Measurements from ENCODE around the gene SHF. TPM values are rescaled to one million over a fixed set of nuclear protein-coding genes. Genes with fewer than 3 reads are reported as not detected.

The SHF gene
- total RNA-seq, 1 donor from 2014 or later: 34.6 TPM

DNA sequence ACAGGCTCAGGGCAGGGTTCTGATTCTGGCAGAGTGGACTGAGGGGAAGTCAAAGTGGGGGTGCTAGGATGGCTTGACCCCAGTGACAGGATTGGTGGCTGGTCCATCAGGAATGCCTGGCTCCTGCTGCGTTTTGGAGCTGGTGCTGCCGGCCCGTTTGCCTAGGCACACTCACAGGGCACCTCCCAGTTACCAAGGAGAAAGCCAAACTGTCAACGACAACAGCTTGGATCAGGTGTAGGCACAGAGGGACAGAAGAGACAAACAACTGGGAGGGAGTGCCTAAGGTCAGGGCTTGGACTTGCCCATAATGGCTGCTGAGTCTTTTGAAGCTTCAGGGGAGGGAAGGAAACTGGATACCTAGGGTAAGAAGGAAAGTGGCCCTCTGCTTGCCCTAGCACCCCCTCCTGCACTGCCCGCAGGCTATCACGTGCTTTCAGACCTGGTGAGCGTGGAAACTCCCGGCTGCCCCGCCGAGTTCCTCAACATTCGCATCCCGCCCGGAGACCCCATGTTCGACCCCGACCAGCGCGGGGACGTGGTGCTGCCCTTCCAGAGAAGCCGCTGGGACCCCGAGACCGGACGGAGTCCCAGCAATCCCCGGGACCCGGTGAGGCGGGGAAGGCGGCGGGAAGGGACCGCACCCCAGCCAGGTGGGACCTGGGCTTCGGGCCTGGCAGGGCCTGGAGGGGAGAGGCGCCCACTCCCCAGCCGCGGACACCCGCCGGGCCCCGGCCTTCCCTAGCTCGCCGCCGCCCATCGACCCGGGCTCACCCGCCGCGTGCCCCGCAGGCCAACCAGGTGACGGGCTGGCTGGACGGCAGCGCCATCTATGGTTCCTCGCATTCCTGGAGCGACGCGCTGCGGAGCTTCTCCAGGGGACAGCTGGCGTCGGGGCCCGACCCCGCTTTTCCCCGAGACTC is 52.8 kb downstream of the SHF start:
- no peaks in the 10 kb centered on the region for H3K9me3 Mint-ChIP-seq
- H3K27ac Mint-ChIP-seq: no peak overlapping the region
- TF ChIP-seq, protein P1, sequence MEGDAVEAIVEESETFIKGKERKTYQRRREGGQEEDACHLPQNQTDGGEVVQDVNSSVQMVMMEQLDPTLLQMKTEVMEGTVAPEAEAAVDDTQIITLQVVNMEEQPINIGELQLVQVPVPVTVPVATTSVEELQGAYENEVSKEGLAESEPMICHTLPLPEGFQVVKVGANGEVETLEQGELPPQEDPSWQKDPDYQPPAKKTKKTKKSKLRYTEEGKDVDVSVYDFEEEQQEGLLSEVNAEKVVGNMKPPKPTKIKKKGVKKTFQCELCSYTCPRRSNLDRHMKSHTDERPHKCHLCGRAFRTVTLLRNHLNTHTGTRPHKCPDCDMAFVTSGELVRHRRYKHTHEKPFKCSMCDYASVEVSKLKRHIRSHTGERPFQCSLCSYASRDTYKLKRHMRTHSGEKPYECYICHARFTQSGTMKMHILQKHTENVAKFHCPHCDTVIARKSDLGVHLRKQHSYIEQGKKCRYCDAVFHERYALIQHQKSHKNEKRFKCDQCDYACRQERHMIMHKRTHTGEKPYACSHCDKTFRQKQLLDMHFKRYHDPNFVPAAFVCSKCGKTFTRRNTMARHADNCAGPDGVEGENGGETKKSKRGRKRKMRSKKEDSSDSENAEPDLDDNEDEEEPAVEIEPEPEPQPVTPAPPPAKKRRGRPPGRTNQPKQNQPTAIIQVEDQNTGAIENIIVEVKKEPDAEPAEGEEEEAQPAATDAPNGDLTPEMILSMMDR (IDR thresholded peaks at IDR 0.05; ENCODE audit: unreplicated experiment): no peak
- H3K4me1 Mint-ChIP-seq: peaks cover 14% of the 10 kb centered on the region
- H3K36me3 Mint-ChIP-seq: no peaks in the 10 kb centered on the region
- H3K27me3 Mint-ChIP-seq (ENCODE audit: low read depth): peaks cover 66% of the 10 kb centered on the region
- peak overlapping the region; percentile 34 for H3K4me3 Mint-ChIP-seq
- DNase-seq (ENCODE audit: low spot score in 2 of 2, unreplicated experiment in 2 of 2): no peak

DNA sequence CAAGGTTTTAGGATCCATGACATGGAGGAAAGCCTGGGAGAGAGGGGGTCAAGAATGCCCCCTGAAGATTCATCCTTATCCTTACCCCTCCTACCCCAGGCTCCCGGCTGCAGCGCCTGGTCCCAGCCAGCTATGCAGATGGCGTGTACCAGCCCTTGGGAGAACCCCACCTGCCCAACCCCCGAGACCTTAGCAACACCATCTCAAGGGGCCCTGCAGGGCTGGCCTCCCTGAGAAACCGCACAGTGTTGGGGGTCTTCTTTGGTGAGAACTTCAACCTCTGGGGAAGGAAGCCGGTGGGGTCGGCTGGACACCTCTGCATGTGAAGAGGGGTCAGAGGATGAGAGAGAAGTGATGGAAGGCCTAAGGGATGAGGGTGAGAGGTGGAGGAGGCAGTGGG is 53.7 kb downstream of the SHF start:
- Mint-ChIP-seq H3K9me3 (no peaks in the 10 kb centered on the region), H3K27me3 (ENCODE audit: low read depth) (peaks cover 75% of the 10 kb centered on the region), H3K4me3 (no peak overlapping the region), H3K27ac (no peak overlapping the region), H3K4me1 (peaks cover 16% of the 10 kb centered on the region), H3K36me3 (no peaks in the 10 kb centered on the region)
- TF ChIP-seq, protein P1 (IDR thresholded peaks at IDR 0.05; ENCODE audit: unreplicated experiment): no peak
- no peak for DNase-seq (ENCODE audit: low spot score in 2 of 2, unreplicated experiment in 2 of 2)

DNA sequence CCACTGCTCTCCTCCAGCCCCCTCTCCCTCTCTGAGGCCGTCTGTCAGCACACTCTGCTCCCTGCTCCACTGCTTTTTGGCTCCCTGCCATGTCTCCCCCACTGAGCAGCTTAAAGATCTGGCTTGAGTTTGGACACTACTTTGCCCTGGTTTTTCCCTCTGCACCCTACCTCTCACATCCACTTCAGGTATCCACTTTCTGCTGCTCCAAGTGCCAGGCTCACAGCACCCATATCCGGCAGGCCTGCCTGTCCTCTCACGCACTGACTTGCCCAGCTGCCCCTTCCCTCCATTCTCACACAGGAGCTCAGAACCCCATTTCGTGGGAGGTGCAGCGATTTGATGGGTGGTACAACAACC is 54.2 kb downstream of the SHF start:
- DNase-seq (ENCODE audit: low spot score in 2 of 2, unreplicated experiment in 2 of 2): peak in 1 of 2 experiments; percentile 56
- H3K9me3 Mint-ChIP-seq: no peaks in the 10 kb centered on the region
- H3K27me3 Mint-ChIP-seq (ENCODE audit: low read depth): peaks cover 80% of the 10 kb centered on the region
- no peak overlapping the region for H3K27ac Mint-ChIP-seq
- TF ChIP-seq, protein P1 (IDR thresholded peaks at IDR 0.05; ENCODE audit: unreplicated experiment): no peak
- H3K4me3 Mint-ChIP-seq: no peak overlapping the region
- H3K4me1 Mint-ChIP-seq: peaks cover 21% of the 10 kb centered on the region
- no peaks in the 10 kb centered on the region for H3K36me3 Mint-ChIP-seq

DNA sequence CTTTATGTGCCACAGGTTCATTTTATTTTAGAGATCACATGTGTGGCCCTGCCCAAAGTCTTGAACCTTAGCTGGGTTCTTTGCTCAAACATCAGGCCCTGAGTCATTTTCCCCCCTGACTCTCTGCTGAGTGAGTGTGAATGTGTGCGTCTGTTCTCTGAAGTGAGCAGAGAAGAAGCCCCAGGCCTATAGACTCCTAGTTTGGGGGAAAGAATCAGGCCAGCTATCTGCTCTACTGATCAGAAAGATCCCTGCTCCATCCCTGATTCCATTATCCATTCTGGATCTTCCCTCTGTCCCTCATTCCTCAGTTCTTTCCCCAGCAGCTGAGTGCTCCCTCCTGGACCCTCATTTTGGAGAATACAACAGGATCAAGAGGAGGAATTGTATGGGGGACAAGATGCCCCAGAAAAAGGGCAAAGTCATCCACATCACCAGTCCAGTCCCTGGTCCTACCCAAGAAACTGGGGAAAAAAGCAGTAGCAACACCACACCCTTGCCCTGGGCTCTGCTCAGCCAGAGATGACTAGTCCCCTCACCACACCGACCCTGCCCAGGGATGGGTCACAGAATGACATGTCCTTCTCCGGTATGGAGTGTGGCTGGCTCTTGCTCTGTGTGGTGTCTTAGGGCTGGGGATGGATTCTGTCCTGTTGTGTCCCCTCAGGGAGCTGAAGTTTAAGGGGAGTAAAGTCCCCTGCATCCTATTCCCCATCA is 54.8 kb downstream of the SHF start:
- Mint-ChIP-seq H3K4me3 (no peak overlapping the region), H3K27ac (no peak overlapping the region), H3K9me3 (no peaks in the 10 kb centered on the region), H3K27me3 (ENCODE audit: low read depth) (peaks cover 85% of the 10 kb centered on the region), H3K4me1 (peaks cover 23% of the 10 kb centered on the region), H3K36me3 (no peaks in the 10 kb centered on the region)
- DNase-seq (ENCODE audit: low spot score in 2 of 2, unreplicated experiment in 2 of 2): no peak
- TF ChIP-seq, protein P1 (IDR thresholded peaks at IDR 0.05; ENCODE audit: unreplicated experiment): no peak

DNA sequence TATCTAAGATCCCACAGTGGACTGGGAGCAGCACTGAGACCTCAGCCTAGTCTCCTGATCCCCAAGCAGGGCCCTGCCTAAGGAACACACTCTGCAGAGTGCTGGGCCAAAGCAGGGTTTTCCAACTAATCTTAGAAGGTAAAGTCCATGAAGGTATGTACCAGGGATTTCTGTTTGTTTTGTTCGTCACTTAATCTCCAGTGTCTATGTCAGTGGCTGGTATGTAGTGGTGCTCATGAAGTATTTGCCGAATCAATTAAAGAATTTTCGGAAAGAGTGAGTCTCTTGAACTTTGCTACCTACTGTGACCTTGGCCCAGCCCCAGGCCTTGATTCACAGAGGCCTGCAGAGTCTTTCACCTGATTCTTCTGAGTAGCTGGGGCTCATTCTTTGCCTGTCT is 56.3 kb downstream of the SHF start:
- peaks cover 23% of the 10 kb centered on the region for H3K4me1 Mint-ChIP-seq
- TF ChIP-seq, protein P1 (IDR thresholded peaks at IDR 0.05; ENCODE audit: unreplicated experiment): no peak

More for the DNA sequence above, 56.3 kb downstream of the SHF start:
- peaks cover 89% of the 10 kb centered on the region for H3K27me3 Mint-ChIP-seq (ENCODE audit: low read depth)
- H3K4me3 Mint-ChIP-seq: no peak overlapping the region
- no peaks in the 10 kb centered on the region for H3K9me3 Mint-ChIP-seq
- no peak overlapping the region for H3K27ac Mint-ChIP-seq
- DNase-seq (ENCODE audit: low spot score in 2 of 2, unreplicated experiment in 2 of 2): no peak
- no peaks in the 10 kb centered on the region for H3K36me3 Mint-ChIP-seq
